ENCODE results near the gene WDR13.

WDR13 gene

DNA sequence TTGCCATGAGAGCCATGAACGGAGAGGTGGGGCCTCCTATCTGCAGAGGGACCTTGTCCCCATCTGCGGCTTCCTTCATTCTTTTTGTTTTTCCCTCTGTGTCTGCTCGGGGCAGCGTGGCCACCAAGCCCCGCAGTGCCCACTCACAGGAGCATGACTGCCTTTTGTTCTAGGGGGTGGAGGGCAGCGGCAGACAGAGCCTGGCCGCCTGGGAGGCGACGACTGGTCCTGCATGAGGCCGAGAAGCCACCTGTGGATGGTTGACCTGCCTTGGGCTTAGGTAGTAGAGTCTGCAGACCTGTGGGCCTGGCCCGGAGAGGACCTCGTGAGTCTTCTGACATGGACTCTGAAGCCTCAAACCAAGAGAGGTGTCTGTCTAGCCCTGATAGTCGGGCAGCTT lies 21.6 kb upstream of the WDR13 start:
- H3K4me3 ChIP-seq (ENCODE audit: low read depth in 1 of 2, low read length in 2 of 2) = peak overlapping the region; percentile 69 to 97
- H3K36me3 ChIP-seq (ENCODE audit: control insufficient read depth in 1 of 2, insufficient read depth in 2 of 2, low read length in 2 of 2) = peaks cover 29 to 40% of the 10 kb centered on the region in 2 donors
- H3K9me3 ChIP-seq (ENCODE audit: control insufficient read depth in 1 of 2, low read length in 2 of 2) = no peaks in the 10 kb centered on the region
- H3K27me3 ChIP-seq (ENCODE audit: low read depth, low read length) = no peaks in the 10 kb centered on the region
- peaks cover 0 to 15% of the 10 kb centered on the region in 2 donors for H3K4me1 ChIP-seq (ENCODE audit: control insufficient read depth in 1 of 2, insufficient read depth in 2 of 2, low read length in 2 of 2)
- peak overlapping the region; percentile 97 for H3K27ac ChIP-seq (ENCODE audit: low read length)

DNA sequence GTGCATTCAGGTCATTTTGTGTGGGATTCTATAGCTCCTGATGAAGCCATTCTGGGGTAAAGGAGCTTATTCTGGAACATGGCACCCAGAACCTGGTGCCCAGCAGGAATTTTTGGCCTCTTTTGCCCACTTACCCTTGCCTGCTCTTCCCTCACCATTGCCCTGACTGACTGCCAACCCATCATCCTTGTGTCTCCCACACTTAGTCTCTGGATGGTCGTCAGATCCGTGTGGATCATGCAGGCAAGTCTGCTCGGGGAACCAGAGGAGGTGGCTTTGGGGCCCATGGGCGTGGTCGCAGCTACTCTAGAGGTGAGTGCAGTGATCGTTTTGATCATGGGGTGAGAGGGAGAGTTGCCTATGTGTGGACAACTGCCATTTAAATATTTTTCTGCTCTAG lies 21.2 kb upstream of the WDR13 start:
- Histone ChIP-seq H3K9me3 (ENCODE audit: control insufficient read depth in 1 of 2, low read length in 2 of 2) (no peaks in the 10 kb centered on the region), H3K27ac (ENCODE audit: low read length) (peak overlapping the region; percentile 97), H3K36me3 (ENCODE audit: control insufficient read depth in 1 of 2, insufficient read depth in 2 of 2, low read length in 2 of 2) (peaks cover 29 to 40% of the 10 kb centered on the region in 2 donors), H3K4me1 (ENCODE audit: control insufficient read depth in 1 of 2, insufficient read depth in 2 of 2, low read length in 2 of 2) (peaks cover 0 to 15% of the 10 kb centered on the region in 2 donors), H3K4me3 (ENCODE audit: low read depth in 1 of 2, low read length in 2 of 2) (peak overlapping the region; percentile 69 to 97), H3K27me3 (ENCODE audit: low read depth, low read length) (no peaks in the 10 kb centered on the region)

DNA sequence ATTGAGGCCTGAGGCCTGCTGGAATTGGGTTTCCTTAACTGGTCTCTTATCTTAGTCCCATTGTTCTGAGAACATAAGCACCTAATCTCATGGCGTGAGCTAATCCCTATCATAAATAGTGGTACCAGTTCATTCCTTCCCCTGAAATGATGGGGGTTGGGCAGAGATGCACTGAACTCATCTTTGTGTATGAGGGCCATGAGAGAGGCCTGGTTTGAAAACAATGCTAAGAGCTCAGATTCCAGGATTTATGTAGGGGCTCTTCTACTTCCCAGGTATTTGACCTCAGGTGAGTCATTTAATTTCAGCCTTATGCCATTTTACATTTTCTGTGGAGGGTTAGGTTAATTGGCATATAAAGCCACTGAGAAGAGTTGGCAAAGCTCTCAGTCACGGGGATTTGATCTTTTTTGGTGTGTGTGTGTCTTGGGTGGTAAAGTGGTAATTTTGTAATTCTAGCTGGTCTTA lies 18.6 kb upstream of the WDR13 start:
- Histone ChIP-seq H3K27ac (ENCODE audit: low read length) (no peak overlapping the region), H3K9me3 (ENCODE audit: control insufficient read depth in 1 of 2, low read length in 2 of 2) (no peaks in the 10 kb centered on the region), H3K27me3 (ENCODE audit: low read depth, low read length) (no peaks in the 10 kb centered on the region), H3K4me3 (ENCODE audit: low read depth in 1 of 2, low read length in 2 of 2) (no peak overlapping the region), H3K4me1 (ENCODE audit: control insufficient read depth in 1 of 2, insufficient read depth in 2 of 2, low read length in 2 of 2) (peaks cover 0 to 15% of the 10 kb centered on the region in 2 donors), H3K36me3 (ENCODE audit: control insufficient read depth in 1 of 2, insufficient read depth in 2 of 2, low read length in 2 of 2) (peaks cover 29 to 40% of the 10 kb centered on the region in 2 donors)

DNA sequence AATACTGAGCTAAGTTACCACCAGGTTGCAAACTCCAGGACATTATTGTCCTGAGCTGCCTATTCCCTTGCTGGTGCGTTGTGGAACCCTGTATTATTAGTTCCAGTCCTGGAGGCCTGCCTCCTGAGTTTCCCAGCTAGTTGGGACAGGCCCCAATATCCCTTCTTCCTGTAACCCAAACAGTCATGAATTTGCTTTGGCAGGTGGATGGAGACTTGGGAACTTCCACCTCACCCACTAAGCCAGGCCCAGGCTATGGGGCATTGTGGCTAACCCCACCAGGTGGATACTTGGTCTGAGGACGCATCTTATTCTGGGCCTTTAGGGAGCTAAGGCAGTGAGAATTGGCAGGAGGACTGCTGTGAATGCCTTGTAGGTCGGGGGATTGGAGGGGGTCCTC lies 18.0 kb upstream of the WDR13 start:
- Histone ChIP-seq H3K4me3 (ENCODE audit: low read depth in 1 of 2, low read length in 2 of 2) (no peak overlapping the region), H3K27me3 (ENCODE audit: low read depth, low read length) (no peaks in the 10 kb centered on the region)

DNA sequence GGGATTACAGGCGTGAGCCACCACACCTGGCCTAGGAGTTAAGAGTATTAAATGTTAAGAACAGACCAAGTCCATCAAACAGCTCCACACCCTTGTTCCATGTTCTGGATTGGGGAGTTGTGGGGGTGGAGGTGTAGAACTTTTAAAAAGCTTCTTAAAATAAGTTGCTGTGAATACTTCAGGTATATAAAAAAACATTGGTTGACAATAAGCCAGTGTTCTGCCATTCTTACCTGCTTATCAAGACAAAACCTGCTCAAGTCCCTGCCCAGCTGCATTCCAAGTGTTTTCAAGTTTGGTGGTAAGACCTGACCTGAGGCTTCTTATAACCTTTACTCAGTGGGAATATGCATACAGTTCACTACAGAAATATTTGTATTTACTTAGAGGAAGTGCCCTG lies 16.6 kb upstream of the WDR13 start:
- no peaks in the 10 kb centered on the region for H3K27me3 ChIP-seq (ENCODE audit: low read depth, low read length)
- H3K4me1 ChIP-seq (ENCODE audit: control insufficient read depth in 1 of 2, insufficient read depth in 2 of 2, low read length in 2 of 2) = peaks cover 0 to 9% of the 10 kb centered on the region in 2 donors
- H3K27ac ChIP-seq (ENCODE audit: low read length) = no peak overlapping the region
- peaks cover 22 to 30% of the 10 kb centered on the region in 2 donors for H3K36me3 ChIP-seq (ENCODE audit: control insufficient read depth in 1 of 2, insufficient read depth in 2 of 2, low read length in 2 of 2)
- no peak overlapping the region for H3K4me3 ChIP-seq (ENCODE audit: low read depth in 1 of 2, low read length in 2 of 2)
- H3K9me3 ChIP-seq (ENCODE audit: control insufficient read depth in 1 of 2, low read length in 2 of 2) = no peaks in the 10 kb centered on the region

More for the DNA sequence above, 18.0 kb upstream of the WDR13 start:
- Histone ChIP-seq H3K9me3 (ENCODE audit: control insufficient read depth in 1 of 2, low read length in 2 of 2) (no peaks in the 10 kb centered on the region), H3K27ac (ENCODE audit: low read length) (no peak overlapping the region), H3K4me1 (ENCODE audit: control insufficient read depth in 1 of 2, insufficient read depth in 2 of 2, low read length in 2 of 2) (peaks cover 0 to 15% of the 10 kb centered on the region in 2 donors), H3K36me3 (ENCODE audit: control insufficient read depth in 1 of 2, insufficient read depth in 2 of 2, low read length in 2 of 2) (peaks cover 29 to 39% of the 10 kb centered on the region in 2 donors)

DNA sequence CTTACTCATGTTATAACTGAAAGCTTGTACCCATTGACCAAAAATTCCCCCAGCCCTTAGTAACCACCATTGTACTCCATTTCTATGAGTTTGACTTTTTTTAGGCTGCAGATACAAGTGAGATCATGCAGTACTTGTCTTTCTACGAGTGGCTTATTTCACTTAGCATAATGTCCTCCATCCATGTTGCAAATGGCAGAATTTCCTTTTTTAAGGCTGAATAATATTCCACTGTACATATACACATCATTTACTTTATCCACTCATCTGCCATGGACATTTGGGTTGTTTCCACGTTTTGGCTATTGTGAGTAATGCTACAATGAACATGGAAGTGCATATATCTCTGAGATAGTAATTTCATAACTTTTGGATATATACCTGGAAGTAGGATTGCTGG lies 12.6 kb upstream of the WDR13 start:
- H3K27ac ChIP-seq (ENCODE audit: low read length) = no peak overlapping the region
- H3K4me1 ChIP-seq (ENCODE audit: control insufficient read depth in 1 of 2, insufficient read depth in 2 of 2, low read length in 2 of 2) = no peaks in the 10 kb centered on the region
- no peaks in the 10 kb centered on the region for H3K27me3 ChIP-seq (ENCODE audit: low read depth, low read length)

DNA sequence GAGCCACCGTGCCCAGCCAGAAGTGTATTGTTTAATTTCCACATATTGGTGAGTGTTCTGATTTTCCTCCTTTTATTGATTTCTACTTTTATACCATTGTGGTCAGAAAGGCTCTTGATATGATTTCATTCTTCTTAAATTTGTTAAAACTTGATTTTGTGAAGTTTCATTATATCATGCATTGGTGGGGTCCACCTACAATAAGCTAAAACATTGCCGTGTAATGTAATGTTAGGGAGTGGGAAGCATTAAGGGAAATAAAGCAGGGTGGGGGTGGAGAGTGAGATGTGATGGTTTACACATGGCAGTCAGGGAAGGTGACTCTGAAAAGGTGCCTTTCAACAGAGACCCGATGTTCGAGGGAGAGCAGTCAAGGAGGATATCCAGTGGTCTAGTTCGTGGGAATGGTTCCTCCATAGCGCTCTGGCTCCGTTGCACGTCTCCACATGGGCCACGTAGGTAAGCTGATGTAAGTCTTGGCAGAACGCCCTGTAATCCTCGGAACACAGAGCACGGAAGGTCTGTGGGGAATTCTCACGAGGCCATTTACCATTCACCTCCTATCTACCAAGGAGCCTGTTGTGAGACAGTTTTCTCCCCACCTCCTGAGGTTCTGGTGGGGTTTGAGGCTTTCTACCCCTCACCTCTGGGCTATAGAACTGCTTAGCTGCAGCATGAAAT lies 7.7 kb upstream of the WDR13 start:
- Histone ChIP-seq H3K36me3 (ENCODE audit: control insufficient read depth in 1 of 2, insufficient read depth in 2 of 2, low read length in 2 of 2) (no peaks in the 10 kb centered on the region), H3K27ac (ENCODE audit: low read length) (no peak overlapping the region), H3K4me1 (ENCODE audit: control insufficient read depth in 1 of 2, insufficient read depth in 2 of 2, low read length in 2 of 2) (no peaks in the 10 kb centered on the region), H3K27me3 (ENCODE audit: low read depth, low read length) (no peaks in the 10 kb centered on the region), H3K4me3 (ENCODE audit: low read depth in 1 of 2, low read length in 2 of 2) (no peak overlapping the region), H3K9me3 (ENCODE audit: control insufficient read depth in 1 of 2, low read length in 2 of 2) (no peaks in the 10 kb centered on the region)

More for the DNA sequence above, 12.6 kb upstream of the WDR13 start:
- H3K4me3 ChIP-seq (ENCODE audit: low read depth in 1 of 2, low read length in 2 of 2) = no peak overlapping the region
- H3K36me3 ChIP-seq (ENCODE audit: control insufficient read depth in 1 of 2, insufficient read depth in 2 of 2, low read length in 2 of 2) = no peaks in the 10 kb centered on the region
- H3K9me3 ChIP-seq (ENCODE audit: control insufficient read depth in 1 of 2, low read length in 2 of 2) = no peaks in the 10 kb centered on the region

DNA sequence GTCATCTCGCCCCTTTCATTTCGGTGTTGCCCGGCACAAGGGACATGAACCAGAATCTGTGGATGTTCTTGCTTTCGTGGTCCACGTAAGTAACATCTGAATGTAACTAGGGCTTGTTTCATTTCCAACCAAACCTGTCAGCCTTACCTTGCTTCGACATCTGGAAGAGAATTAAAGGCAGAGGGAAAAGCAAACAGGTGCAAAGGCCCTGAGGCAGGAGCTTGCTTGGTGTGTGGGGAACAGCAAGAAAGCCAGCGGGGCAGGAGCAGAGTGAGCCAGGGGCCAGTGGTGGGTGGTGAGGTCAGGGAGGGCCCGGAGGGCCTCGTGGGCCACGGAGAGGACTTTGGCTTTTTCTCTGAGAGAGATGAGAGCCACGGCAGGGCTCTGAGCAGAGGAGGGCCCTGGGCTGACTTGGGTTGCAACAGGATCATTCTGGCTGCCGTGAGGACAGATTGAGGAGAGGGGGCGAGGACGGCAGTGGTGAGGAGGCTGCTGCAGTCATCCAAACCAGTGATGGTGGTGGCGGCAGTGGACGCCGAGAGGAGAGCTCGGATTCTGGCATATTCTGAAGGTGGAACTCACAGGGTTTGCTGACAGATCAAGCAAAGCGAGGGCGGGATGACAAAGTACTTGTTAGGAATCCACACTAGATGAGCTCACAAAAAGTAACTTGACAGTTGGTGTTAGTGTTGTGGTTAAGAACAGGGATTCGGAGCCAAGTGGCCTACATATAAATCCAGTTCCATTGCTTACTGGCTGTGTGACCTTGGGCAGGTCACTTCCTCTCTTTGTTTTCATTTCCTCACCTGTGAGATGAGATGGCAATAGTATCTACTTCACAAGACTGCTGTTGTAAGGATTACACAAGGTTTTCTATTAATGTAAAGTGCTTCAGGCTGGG lies 6.8 kb upstream of the WDR13 start:
- H3K27me3 ChIP-seq (ENCODE audit: low read depth, low read length) = no peaks in the 10 kb centered on the region
- no peaks in the 10 kb centered on the region for H3K36me3 ChIP-seq (ENCODE audit: control insufficient read depth in 1 of 2, insufficient read depth in 2 of 2, low read length in 2 of 2)
- H3K4me3 ChIP-seq (ENCODE audit: low read depth in 1 of 2, low read length in 2 of 2) = no peak overlapping the region
- H3K27ac ChIP-seq (ENCODE audit: low read length) = no peak overlapping the region
- H3K9me3 ChIP-seq (ENCODE audit: control insufficient read depth in 1 of 2, low read length in 2 of 2) = no peaks in the 10 kb centered on the region
- H3K4me1 ChIP-seq (ENCODE audit: control insufficient read depth in 1 of 2, insufficient read depth in 2 of 2, low read length in 2 of 2) = no peaks in the 10 kb centered on the region

DNA sequence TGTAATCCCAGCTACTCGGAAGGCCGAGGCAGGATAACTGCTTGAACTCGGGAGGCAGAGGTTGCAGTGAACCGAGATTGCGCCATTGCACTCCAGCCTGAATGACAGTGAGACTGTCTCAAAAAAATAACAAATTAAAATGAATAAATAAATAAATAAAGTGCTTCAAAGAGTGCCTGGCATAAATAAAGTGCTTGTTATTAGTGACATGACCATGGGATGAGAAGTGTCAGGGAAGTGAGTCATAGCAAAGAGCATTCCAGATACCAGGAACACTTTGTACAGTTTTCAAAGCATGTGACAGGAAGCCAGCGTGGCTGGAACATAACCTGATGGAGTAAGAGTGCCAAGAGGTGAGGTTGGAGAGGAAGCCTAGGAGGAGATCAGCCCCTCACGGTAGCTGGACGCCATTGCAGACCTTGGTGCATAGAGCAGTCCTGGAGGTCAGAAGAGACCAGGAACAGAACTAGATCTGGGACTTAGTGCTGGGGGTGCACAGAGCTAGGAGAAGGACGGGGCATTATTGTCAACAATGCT lies 6.0 kb upstream of the WDR13 start:
- Histone ChIP-seq H3K4me1 (ENCODE audit: control insufficient read depth in 1 of 2, insufficient read depth in 2 of 2, low read length in 2 of 2) (no peaks in the 10 kb centered on the region), H3K27ac (ENCODE audit: low read length) (no peak overlapping the region), H3K9me3 (ENCODE audit: control insufficient read depth in 1 of 2, low read length in 2 of 2) (no peaks in the 10 kb centered on the region), H3K36me3 (ENCODE audit: control insufficient read depth in 1 of 2, insufficient read depth in 2 of 2, low read length in 2 of 2) (no peaks in the 10 kb centered on the region), H3K4me3 (ENCODE audit: low read depth in 1 of 2, low read length in 2 of 2) (no peak overlapping the region), H3K27me3 (ENCODE audit: low read depth, low read length) (no peaks in the 10 kb centered on the region)

DNA sequence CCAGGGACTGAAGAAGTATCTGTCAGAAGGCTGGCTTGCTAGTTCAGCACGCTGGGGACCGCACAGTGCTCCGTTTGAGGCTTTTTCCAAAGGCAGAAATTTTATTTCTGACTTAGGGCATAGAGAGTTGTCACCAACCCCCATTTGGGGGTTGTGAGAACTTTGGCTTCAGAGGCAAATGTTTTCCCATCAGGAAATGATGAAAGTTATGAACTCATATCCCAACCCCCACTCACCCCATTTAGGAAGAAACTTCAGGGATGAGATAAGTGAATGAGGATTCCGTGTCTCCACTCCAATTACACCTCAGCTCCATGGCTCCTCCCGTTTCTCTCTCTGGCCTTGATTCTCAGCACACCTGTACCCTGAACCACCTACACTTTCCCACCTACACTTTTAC lies 4.3 kb upstream of the WDR13 start:
- no peaks in the 10 kb centered on the region for H3K9me3 ChIP-seq (ENCODE audit: control insufficient read depth in 1 of 2, low read length in 2 of 2)
- no peak overlapping the region for H3K4me3 ChIP-seq (ENCODE audit: low read depth in 1 of 2, low read length in 2 of 2)
- no peaks in the 10 kb centered on the region for H3K36me3 ChIP-seq (ENCODE audit: control insufficient read depth in 1 of 2, insufficient read depth in 2 of 2, low read length in 2 of 2)
- no peak overlapping the region for H3K27ac ChIP-seq (ENCODE audit: low read length)
- no peaks in the 10 kb centered on the region for H3K27me3 ChIP-seq (ENCODE audit: low read depth, low read length)
- no peaks in the 10 kb centered on the region for H3K4me1 ChIP-seq (ENCODE audit: control insufficient read depth in 1 of 2, insufficient read depth in 2 of 2, low read length in 2 of 2)

DNA sequence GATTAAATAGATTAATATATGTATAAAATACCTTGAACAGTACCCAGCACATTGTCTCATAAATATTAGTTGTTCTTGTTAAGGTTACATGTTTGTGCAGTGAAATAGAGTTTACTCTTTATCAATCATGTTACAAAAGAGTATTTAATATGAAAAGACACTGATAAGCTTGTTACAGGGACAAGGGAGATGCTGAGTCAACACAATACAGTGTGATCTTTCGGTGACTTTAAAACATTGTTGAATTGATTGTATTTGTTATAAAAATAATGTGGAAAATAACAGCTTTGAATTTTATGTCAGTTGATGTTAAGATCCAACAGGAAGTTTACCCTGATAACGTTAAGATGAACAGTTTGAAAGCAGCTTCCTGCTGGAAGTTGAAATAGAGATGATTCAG lies 1.4 kb upstream of the WDR13 start:
- Histone ChIP-seq H3K27ac (ENCODE audit: low read length) (no peak overlapping the region), H3K9me3 (ENCODE audit: control insufficient read depth in 1 of 2, low read length in 2 of 2) (no peaks in the 10 kb centered on the region)

More for the DNA sequence above, 1.4 kb upstream of the WDR13 start:
- peaks cover 0 to 6% of the 10 kb centered on the region in 2 donors for H3K4me1 ChIP-seq (ENCODE audit: control insufficient read depth in 1 of 2, insufficient read depth in 2 of 2, low read length in 2 of 2)
- H3K27me3 ChIP-seq (ENCODE audit: low read depth, low read length) = no peaks in the 10 kb centered on the region
- no peak overlapping the region for H3K4me3 ChIP-seq (ENCODE audit: low read depth in 1 of 2, low read length in 2 of 2)
- H3K36me3 ChIP-seq (ENCODE audit: control insufficient read depth in 1 of 2, insufficient read depth in 2 of 2, low read length in 2 of 2) = peaks cover 0 to 23% of the 10 kb centered on the region in 2 donors
